Stimulated activated naive CD4-positive, alpha-beta T cell treated with Interleukin-2 at 50 U/mL for 16 hours (primary cell): ENCODE data around the gene MB21D2.
A peak's percentile ranks its signal among the peaks of the same experiment; 100 is the strongest.
"Not testable (repeated sequence)": the region's sequence is repeated elsewhere in the genome, so short reads cannot be mapped to it uniquely, and the experiment has no call there.

ENCODE experiments used
- DNase-seq: peaks from one replicate; lab custom pipeline; 2025; lab: John Stamatoyannopoulos, UW

Gene MB21D2, protein sequence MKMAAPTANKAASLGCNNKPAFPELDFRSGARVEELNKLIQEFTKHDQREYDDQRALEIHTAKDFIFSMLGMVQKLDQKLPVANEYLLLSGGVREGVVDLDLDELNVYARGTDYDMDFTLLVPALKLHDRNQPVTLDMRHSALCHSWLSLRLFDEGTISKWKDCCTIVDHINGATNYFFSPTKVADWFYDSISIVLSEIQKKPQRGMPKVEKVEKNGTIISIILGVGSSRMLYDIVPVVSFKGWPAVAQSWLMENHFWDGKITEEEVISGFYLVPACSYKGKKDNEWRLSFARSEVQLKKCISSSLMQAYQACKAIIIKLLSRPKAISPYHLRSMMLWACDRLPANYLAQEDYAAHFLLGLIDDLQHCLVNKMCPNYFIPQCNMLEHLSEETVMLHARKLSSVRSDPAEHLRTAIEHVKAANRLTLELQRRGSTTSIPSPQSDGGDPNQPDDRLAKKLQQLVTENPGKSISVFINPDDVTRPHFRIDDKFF

GRCh38 chr3:192917404-192918274 lies at the start of gene MB21D2:
Gene MB21D2 (minus strand): TSS chr3:192917856. CDS start chr3:192917840, 16 bp downstream.
- DNase-seq: peak; percentile 79

DNA sequence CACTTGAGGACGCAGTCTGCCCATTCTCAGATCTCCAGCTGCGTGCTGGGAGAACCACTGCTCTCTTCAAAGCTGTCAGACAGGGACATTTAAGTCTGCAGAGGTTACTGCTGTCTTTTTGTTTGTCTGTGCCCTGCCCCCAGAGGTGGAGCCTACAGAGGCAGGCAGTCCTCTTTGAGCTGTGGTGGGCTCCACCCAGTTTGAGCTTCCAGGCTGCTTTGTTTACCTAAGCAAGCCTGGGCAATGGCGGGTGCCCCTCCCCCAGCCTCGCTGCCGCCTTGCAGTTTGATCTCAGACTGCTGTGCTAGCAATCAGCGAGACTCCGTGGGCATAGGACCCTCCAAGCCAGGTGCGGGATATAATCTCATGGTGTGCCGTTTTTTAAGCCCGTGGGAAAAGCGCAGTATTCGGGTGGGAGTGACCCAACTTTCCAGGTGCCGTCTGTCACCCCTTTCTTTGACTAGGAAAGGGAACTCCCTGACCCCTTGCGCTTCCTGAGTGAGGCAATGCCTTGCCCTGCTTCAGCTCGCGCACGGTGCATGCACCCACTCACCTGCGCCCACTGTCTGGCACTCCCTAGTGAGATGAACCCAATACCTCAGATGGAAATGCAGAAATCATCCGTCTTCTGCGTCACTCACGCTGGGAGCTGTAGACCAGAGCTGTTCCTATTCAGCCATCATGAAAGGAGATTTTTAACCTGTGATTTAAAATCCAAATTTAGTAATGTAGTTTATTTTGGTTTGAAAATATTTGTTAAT lies 47.5 kb upstream of the MB21D2 start:
- not testable (repeated sequence) for DNase-seq

DNA sequence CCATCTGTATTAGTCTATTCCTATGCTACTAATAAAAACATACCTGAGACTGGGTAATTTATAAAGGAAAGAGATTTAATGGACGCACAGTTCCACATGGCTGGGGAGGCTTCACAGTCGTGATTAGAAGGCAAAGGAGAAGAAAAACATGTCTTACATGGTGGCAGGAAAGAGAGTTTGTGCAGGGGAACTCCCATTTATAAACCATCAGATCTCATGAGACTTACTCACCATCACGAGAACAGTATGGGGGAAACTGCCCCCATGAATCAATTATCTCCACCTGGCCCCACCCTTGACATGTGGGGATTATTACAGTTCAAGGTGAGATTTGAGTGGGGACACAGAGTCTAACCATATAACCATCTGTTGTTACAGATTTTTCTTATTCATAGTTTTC lies 42.1 kb upstream of the MB21D2 start:
- no peak for DNase-seq

GRCh38 chr3:192958219-192958872 lies 40.7 kb upstream of the MB21D2 start:
- no peak for DNase-seq

GRCh38 chr3:192957441-192958021 lies 39.9 kb upstream of the MB21D2 start:
- DNase-seq: no peak

DNA sequence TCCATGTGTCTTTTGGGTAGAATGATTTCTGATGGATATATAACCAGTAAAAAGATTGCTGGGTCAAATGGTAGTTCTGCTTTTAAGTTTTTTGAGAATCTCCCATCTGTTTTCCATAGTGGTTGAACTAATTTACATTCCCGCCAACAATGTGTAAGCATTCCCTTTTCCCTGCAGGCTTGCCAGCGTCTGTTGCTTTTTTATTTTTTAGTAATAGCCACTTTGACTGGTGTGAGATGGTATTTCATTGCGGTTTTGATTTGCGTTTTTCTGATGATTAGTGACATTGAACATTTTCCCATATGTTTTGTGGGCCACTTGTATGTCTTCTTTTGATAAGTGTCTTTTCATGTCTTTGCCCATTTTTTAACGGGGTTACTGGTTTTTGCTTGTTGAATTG lies 36.3 kb upstream of the MB21D2 start:
- DNase-seq: no peak

DNA sequence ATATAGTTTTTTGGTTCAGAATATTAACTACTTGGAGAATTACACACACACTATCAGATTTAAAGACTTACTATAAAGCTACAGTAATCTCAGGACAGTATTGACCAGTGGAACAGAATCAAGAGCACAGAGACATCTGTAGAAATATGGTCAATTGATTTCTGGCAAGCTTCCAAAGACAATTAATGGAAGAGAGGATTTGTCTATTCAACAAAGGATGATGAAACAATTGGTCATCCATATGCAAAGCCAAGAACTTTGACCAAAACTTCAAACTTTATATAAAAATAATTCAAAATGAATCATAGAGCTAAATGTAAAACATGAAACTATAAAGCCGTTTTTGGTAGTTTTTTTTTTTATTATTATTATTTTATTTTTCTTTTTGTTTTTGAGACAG lies 29.8 kb upstream of the MB21D2 start:
- DNase-seq: no peak

DNA sequence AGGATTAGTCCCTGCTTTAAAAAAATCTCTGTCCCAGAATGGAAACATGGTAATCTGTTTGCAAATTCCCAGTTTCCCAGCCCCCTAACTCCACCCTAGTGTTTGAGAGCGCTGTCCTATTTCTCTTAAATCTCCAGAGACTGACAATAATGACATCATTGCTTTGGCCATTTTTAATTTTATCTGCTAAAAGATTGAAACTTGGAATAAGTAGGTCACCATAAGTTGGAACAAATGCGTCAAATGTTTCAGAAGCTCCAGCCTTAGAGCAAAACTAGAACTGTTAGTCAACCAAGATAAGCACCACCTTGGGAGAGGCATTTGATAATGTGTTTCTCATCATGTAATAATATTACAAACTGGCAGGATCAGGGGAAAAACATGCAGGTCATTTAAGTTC lies 25.7 kb upstream of the MB21D2 start:
- no peak for DNase-seq

GRCh38 chr3:192942625-192943024 lies 25.0 kb upstream of the MB21D2 start:
- DNase-seq: no peak

DNA sequence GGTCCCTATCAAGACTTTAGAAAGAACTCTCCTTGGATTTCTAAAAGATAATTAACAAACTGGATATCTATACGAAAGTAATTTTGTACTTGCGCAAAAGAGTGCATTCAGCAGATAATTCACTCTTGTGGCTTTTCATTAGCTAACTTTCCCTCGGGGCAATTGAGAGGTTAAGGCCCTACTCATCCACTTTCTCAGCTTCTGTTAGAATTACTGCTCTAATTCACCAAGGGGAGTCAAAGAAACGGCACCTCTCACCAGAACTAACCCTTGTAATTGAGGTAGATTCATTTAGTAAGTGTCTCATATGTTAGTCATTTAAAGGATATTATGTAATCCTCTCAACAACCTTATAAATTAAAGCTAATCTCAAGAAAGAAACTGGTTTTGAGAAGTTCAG lies 22.5 kb upstream of the MB21D2 start:
- no peak for DNase-seq

GRCh38 chr3:192935441-192935840 lies 17.8 kb upstream of the MB21D2 start:
- DNase-seq: no peak

GRCh38 chr3:192933779-192934460 lies 16.3 kb upstream of the MB21D2 start:
- no peak for DNase-seq

GRCh38 chr3:192933259-192933658 lies 15.6 kb upstream of the MB21D2 start:
- DNase-seq: no peak

DNA sequence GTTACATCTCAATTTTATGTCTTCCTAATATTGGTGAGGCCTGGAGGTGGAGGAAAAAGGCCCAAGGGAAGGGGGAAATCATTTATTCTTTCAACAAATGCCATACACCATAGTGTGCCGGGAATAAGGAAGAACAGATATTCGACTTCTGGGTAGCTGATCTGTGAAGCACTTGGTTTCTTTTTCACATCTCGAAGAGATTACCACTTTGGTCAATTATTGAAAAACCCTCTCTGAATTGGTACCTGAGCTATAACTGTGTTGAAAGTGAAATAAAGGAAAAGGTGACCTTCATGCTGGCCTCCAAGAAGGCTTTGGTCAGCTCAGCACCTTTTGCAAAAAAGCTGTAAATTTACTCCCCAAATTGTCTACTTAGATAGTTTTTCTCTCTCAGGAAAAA lies 14.2 kb upstream of the MB21D2 start:
- DNase-seq: no peak

DNA sequence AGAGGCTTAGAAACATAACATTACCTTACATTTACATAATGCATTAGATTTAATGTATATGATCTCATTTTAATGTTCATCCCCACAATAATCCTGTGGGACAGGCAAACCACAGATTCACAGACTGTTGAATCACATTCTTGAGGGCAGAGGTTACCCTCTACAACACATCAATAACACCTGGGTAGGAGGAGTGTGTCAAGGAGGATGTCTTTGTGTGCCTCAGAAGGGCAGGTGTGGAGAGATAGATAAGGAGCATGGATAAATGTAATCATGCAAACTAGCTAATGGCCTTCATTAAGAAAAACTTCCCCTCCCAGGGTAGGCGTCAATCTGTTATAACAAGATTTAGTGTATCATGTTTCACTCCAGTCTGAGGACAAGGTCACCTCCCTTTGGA lies 12.9 kb upstream of the MB21D2 start:
- DNase-seq: no peak

GRCh38 chr3:192929755-192930547 lies 12.3 kb upstream of the MB21D2 start:
- DNase-seq: no peak

DNA sequence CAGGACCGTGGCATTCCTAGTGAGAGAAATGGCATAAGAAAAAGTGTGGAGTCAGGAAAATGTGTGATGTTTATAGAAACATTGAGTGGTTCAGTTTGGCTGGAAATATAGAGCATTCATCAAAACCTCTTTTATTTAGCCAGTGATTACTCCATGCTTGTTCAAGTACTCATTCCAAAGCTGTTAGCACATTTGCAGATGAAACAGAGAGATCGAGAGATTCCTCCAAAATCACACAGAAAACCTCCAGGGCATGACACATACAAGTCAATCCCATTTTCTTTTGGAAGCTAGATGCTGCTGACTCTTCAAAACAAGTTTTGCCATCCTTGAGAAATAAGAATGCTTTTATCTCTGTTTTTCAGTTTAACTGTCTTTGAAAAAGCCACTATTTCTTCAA lies 11.5 kb upstream of the MB21D2 start:
- DNase-seq: no peak

DNA sequence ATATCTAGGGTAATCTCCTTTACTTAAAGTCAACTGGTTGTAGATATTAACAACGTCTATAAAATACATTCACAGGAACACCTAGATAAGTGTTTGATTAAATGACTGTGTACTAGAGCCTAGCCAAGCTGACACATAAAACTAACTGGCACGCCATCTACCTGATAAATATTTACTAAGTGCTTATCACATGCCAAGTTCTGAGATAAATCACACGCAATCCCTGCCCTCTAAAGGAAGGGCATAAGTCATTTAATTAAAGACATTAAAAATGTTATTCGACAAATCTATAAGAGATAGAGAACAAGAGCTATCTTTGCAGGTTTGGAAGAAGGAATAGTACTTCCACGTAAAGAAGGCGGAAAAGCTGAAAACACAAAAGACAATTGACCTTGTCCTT lies 11.1 kb upstream of the MB21D2 start:
- DNase-seq: no peak

GRCh38 chr3:192928016-192928415 lies 10.4 kb upstream of the MB21D2 start:
- no peak for DNase-seq

DNA sequence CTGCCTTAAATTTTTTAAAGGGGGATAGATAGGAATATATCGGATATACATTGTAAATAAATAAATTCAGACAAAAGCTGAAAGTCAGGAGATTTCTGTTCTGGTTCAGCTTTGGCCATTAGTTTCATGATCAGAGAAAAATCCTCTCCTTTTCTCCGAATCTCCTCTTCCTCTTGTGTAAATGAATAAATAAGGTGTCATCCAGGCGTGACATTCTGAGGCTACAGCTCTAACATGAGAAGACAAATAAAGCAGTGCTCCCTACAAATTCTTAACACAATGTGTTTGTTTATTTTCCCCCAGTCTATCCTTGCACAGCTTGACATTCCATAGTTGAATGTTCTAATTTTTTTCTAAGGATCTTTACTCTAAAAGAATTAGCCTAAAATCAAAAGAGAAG lies 9.4 kb upstream of the MB21D2 start:
- DNase-seq: no peak
